Karpas-422 (cell line): ENCODE data around the gene PINLYP. TPM values are rescaled to one million over a fixed set of nuclear protein-coding genes. Genes with fewer than 3 reads are reported as not detected.

Experiments used
- DNase-seq: peaks from one replicate; pipeline ENCODE4 v3.0.0-alpha.2; 2015
- H2AFZ ChIP-seq: fragments of 200-600 bp; sonication (generic); 2 replicates; pipeline ENCODE4 v1.6.1; 2014; ENCODE audit warnings: antibody characterized with exemption, low read length, mixed read lengths
- H3K27ac ChIP-seq: fragments of 200-600 bp; sonication (generic); 2 replicates; pipeline ENCODE4 v1.5.1; 2014; ENCODE audit warnings: mild to moderate bottlenecking, low read length, moderate library complexity
- H3K27me3 ChIP-seq: fragments of 200-600 bp; sonication (generic); 2 replicates; pipeline ENCODE4 v1.6.1; 2014; ENCODE audit warnings: low read length, mixed read lengths
- H3K36me3 ChIP-seq: fragments of 200-600 bp; sonication (generic); 2 replicates; pipeline ENCODE4 v1.6.1; 2014; ENCODE audit warnings: low read length, mixed read lengths; ENCODE audit not compliant: insufficient read depth
- H3K4me1 ChIP-seq: fragments of 200-600 bp; sonication (generic); 2 replicates; pipeline ENCODE4 v1.6.1; 2014; ENCODE audit warnings: mild to moderate bottlenecking, low read length, mixed read lengths
- H3K4me2 ChIP-seq: fragments of 200-600 bp; sonication (generic); 2 replicates; pipeline ENCODE4 v1.6.1; 2014; ENCODE audit warnings: low read length, low read depth, mild to moderate bottlenecking; ENCODE audit not compliant: poor library complexity, severe bottlenecking
- H3K4me3 ChIP-seq: fragments of 200-600 bp; sonication (generic); 2 replicates; pipeline ENCODE4 v1.5.1; 2014; ENCODE audit warnings: mild to moderate bottlenecking, antibody characterized with exemption, low read length, mixed read lengths
- H3K79me2 ChIP-seq: fragments of 200-600 bp; sonication (generic); 2 replicates; pipeline ENCODE4 v1.6.1; 2014; ENCODE audit warnings: mild to moderate bottlenecking, low read length, mixed read lengths
- H3K9ac ChIP-seq: fragments of 200-600 bp; sonication (generic); 2 replicates; pipeline ENCODE4 v1.6.0; 2014; ENCODE audit warnings: low read length
- H3K9me2 ChIP-seq: fragments of 200-600 bp; sonication (generic), shearing (Covaris generic); replicated peaks from 2 replicates; pipeline ENCODE4 v1.6.0; 2014; ENCODE audit warnings: mild to moderate bottlenecking, low read length, moderate library complexity; ENCODE audit not compliant: insufficient read depth
- H3K9me3 ChIP-seq: fragments of 300-700, 200-600 bp; sonication (generic); 2 replicates; pipeline ENCODE4 v1.6.1; 2014; ENCODE audit warnings: low read length, mixed read lengths
- H4K20me1 ChIP-seq: fragments of 200-600 bp; sonication (generic); 2 replicates; pipeline ENCODE4 v1.6.1; 2014; ENCODE audit warnings: mild to moderate bottlenecking, antibody characterized with exemption, low read length, low read depth; ENCODE audit not compliant: insufficient read depth
- total RNA-seq: library from RNA; depleted of rRNA; stranded (reverse); fragments of >200 nt; shearing (Covaris generic); gene quantifications from 2 replicates; pipeline ENCODE4 v1.2.3, GENCODE V29; 2014; ENCODE audit warnings: low replicate concordance

The PINLYP gene
- total RNA-seq, 1 experiment from 2014 or later: not detected

DNA sequence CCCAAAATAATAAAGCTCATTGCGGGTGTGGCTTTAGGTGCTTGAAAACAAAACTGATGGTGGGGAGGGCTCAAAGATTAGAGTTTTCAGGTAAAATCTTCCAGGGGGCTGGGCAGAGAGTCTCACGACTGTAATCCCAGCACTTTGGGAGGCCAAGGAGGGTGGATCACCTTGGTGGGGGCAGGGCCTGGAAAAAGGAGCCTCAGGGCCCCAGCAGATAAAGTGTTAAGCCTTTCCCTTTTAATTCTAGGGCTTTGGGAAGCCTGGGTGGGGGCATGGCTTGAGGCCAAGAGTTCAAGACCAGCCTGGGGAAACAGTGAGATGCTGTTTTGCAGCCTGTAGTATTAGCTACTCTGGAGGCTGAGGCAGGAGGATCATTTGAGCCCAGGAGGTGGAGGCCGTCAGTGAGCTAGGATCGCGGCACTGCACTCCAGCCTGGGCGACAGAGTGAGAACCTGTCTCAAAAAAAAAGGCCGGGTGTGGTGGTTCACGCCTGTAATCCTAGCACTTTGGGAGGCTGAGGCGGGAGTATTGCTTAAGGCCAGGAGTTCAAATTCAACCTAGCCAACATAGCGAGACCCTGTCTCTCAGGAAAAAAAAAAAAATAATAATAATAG is 18.6 kb downstream of the PINLYP start:
- Histone ChIP-seq H3K27me3 (no peaks in the 10 kb centered on the region), H2AFZ (no peak overlapping the region), H3K4me1 (peaks cover 25% of the 10 kb centered on the region), H3K36me3 (peaks cover 3% of the 10 kb centered on the region; the same call in 1 of the 2 replicates), H4K20me1 (no peaks in the 10 kb centered on the region; the same call in 1 of the 2 replicates), H3K79me2 (peaks cover 48% of the 10 kb centered on the region), H3K4me2 (peak overlapping the region; percentile 91), H3K9me3 (no peaks in the 10 kb centered on the region), H3K9ac (peak overlapping the region; percentile 87; the same call in 1 of the 2 replicates), H3K9me2 (no peaks in the 10 kb centered on the region), H3K4me3 (peak overlapping the region; percentile 77), H3K27ac (no peak overlapping the region)
- DNase-seq: no peak

DNA sequence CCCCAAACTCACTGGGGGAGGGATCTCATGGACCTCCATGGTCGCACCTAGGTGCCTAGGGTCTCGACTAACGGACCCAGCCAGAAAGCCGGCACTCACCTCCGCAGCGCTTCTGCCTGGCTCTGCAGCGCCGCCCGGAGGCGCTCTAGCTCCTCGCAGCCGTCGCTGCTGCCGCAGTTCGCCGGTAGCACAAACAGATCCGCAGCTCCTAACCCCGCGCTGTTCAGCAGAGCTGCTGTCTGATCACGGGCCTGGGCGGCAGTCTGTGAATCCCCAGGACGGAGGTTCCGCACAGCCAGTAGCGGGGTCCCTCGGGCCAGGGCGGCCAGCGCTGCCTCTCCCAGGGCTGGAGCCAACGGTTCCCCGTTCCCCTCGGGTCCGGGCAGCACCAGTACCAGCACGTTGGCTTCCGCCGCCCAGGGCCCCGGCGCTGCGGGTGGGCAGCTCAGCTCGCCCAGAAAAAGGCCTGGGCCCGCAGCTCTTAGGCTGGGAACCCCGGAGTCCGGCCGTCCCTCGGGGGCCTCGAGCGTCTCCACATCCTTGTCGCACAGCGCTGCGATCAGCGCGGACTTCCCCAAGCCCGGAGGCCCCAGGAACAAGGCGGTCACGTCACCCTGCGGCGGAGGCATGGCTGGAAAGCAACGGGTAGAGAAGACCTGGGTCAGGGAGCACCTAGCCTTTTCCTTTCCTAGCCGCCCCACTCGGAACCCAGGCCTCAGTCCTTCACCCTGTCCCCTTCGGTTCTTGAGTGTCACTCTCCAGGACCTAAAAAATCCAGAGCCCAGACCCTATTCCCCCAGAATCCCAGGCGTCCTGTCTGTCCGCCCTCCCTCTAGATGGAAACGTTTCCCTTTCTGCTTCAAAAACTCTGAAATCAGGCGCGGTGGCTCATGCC is 19.4 kb downstream of the PINLYP start:
- Histone ChIP-seq H3K4me1 (peaks cover 25% of the 10 kb centered on the region), H3K4me3 (peak overlapping the region; percentile 77), H3K36me3 (peaks cover 10% of the 10 kb centered on the region; the same call in 1 of the 2 replicates), H2AFZ (peak overlapping the region; percentile 29; the same call in 1 of the 2 replicates), H4K20me1 (no peaks in the 10 kb centered on the region; the same call in 1 of the 2 replicates), H3K9ac (peak overlapping the region; percentile 87), H3K27ac (peak overlapping the region; percentile 31; the same call in 1 of the 2 replicates), H3K27me3 (no peaks in the 10 kb centered on the region), H3K9me3 (no peaks in the 10 kb centered on the region), H3K79me2 (peaks cover 56% of the 10 kb centered on the region), H3K9me2 (no peaks in the 10 kb centered on the region), H3K4me2 (peak overlapping the region; percentile 91)
- peak; percentile 91 for DNase-seq

DNA sequence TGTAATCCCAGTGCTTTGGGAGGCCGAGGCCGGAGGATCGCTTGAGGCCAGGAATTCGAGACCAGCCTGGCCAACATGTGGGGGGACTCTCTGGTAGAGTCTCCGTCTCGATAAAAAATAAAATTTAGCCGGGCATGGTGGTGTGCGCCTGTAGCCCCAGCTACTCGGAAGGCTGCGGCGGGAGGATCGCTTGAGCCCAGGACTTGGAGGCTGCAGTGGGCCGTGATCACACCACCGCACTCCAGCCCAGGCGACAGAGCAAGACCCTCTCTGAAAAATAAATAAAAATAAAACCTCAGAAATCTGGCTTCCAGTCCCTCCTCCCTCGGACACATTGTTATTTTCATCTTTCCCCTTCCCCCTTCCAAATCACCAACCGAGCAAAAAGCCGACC is 20.0 kb downstream of the PINLYP start:
- Histone ChIP-seq H3K27ac (peak overlapping the region; percentile 31; the same call in 1 of the 2 replicates), H3K79me2 (peaks cover 61% of the 10 kb centered on the region), H4K20me1 (no peaks in the 10 kb centered on the region; the same call in 1 of the 2 replicates), H3K9ac (peak overlapping the region; percentile 87), H3K27me3 (no peaks in the 10 kb centered on the region), H3K4me1 (peaks cover 25% of the 10 kb centered on the region), H3K36me3 (peaks cover 10% of the 10 kb centered on the region; the same call in 1 of the 2 replicates), H3K9me2 (no peaks in the 10 kb centered on the region), H2AFZ (peak overlapping the region; percentile 29; the same call in 1 of the 2 replicates), H3K4me3 (peak overlapping the region; percentile 77), H3K9me3 (no peaks in the 10 kb centered on the region), H3K4me2 (peak overlapping the region; percentile 91)
- no peak for DNase-seq

DNA sequence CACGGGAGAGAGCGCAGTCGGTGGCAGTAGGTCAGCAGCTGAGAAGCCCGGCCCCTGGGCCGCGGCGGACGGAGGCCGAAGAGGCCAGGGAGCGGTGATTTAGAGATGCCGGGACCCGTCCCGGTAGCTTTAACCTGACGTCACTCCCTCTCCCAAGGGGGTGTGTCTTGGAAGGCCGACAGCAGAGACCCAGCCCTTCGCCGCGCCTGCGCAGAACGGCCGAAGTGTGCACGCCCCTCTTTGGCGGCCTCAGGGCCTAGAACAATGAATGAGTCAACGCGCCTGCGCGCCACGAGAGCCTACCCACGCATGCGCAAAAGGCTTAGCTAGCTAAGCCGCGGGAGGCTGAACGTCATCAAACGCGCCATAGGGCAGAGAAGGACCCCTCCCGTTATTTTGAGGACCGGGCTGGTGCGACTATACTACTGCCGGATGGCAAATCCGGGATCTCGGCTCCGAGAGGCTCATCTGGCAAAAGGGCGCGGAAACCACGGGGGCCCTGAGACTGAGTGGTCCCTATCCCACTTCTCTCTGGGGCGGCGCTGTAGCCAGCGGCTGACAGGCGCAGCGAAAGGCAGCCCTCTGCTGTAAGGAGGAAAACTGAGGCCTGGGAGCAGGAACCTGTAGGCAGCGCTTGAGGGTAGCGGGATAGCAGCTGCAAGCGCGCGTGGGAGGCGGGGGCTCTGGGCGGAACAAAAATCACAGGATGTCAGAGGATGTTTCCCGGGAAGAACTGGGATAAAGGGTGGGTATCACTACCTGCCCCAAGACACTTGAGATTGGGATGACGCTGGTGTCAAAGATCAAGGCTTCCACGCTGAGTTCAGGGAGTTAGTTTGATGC is 20.6 kb downstream of the PINLYP start, which contains the start of the genes IRGQ and ZNF576:
IRGQ (minus strand) TSS at position 136 of the 843 bp plus-strand sequence. CDS start 796 bp downstream, outside the sequence.
ZNF576 (plus strand) TSS at position 597 of the 843 bp plus-strand sequence. CDS start 514 bp downstream, outside the sequence.
- Histone ChIP-seq H3K9me3 (no peaks in the 10 kb centered on the region), H3K27ac (peak within 1 kb of the TSS; percentile 73), H3K9ac (peak within 1 kb of the TSS; percentile 87), H3K79me2 (peaks cover 61% of the 10 kb centered on the region), H3K4me3 (peak within 1 kb of the TSS; percentile 77), H3K36me3 (peaks cover 10% of the 10 kb centered on the region; the same call in 1 of the 2 replicates), H3K4me2 (peak within 1 kb of the TSS; percentile 91), H3K4me1 (peaks cover 25% of the 10 kb centered on the region), H2AFZ (peak within 1 kb of the TSS; percentile 29; the same call in 1 of the 2 replicates), H4K20me1 (no peaks in the 10 kb centered on the region; the same call in 1 of the 2 replicates), H3K9me2 (no peaks in the 10 kb centered on the region), H3K27me3 (no peaks in the 10 kb centered on the region)
- peak; percentile 100 for DNase-seq

DNA sequence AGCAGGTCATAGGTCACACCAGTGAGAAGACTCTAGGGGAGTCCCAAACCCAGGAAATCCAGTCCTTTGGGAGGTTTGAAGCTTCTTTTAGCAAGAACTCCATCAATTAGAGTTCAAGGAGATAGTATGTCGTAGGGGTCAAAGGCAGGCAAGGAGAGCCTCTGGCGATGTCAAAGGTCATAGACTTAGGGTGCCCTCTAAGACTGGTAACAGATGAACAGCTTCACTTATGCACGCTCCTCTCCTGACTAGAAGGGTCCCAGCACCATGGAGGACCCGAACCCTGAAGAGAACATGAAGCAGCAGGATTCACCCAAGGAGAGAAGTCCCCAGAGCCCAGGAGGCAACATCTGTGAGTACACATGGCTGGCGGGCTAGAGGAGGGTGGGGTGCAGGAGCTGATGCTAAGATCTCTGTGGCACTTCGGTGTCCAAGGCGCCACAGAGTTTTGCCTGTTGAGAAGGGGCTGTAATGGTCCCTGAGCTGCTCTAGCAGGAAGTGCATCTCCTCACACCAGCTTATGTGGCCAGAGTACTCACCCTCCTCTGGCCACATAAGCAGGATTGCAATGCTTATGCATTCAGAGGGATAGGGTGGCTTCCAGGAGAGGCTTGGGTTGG is 21.4 kb downstream of the PINLYP start:
- H4K20me1 ChIP-seq: no peaks in the 10 kb centered on the region; the same call in 1 of the 2 replicates
- peaks cover 25% of the 10 kb centered on the region for H3K4me1 ChIP-seq
- H3K79me2 ChIP-seq: peaks cover 61% of the 10 kb centered on the region
- no peaks in the 10 kb centered on the region for H3K27me3 ChIP-seq
- peak overlapping the region; percentile 73 for H3K4me2 ChIP-seq
- H3K36me3 ChIP-seq: peaks cover 10% of the 10 kb centered on the region; the same call in 1 of the 2 replicates
- no peak overlapping the region for H2AFZ ChIP-seq
- H3K27ac ChIP-seq: peak overlapping the region; percentile 73; the same call in 1 of the 2 replicates
- no peaks in the 10 kb centered on the region for H3K9me3 ChIP-seq
- H3K9ac ChIP-seq: peak overlapping the region; percentile 81
- H3K4me3 ChIP-seq: peak overlapping the region; percentile 77
- DNase-seq: peak; percentile 53
- H3K9me2 ChIP-seq: no peaks in the 10 kb centered on the region

DNA sequence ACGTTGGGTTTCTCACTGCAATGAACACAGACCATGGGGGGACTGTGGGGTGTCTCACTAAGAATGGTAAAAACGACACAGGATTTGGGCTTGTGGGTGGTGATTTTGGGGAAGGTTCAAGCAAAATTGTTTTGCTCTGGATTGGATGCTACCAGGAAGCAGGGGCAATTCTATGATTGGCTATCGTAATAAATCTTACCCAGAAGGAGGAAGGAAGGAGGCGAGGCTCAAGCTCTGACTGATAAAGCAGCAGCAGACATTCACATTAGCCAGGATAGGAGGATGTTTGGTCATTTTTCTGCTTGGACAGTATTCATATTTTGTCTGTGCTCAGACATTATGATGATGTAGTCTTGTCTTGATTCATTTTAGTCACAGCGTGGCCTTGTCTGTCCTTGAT is 22.3 kb downstream of the PINLYP start:
- Histone ChIP-seq H3K27me3 (no peaks in the 10 kb centered on the region), H3K4me2 (peak overlapping the region; percentile 73), H4K20me1 (no peaks in the 10 kb centered on the region; the same call in 1 of the 2 replicates), H3K4me3 (peak overlapping the region; percentile 77), H3K9me3 (no peaks in the 10 kb centered on the region), H3K9ac (peak overlapping the region; percentile 81), H3K4me1 (peaks cover 25% of the 10 kb centered on the region), H3K36me3 (peaks cover 11% of the 10 kb centered on the region; the same call in 1 of the 2 replicates), H2AFZ (no peak overlapping the region), H3K9me2 (no peaks in the 10 kb centered on the region), H3K79me2 (peaks cover 66% of the 10 kb centered on the region), H3K27ac (peak overlapping the region; percentile 17; the same call in 1 of the 2 replicates)
- DNase-seq: no peak
